ENCODE results near the gene JPH2.

GRCh38 chr20:44182863-44183262 lies 4.1 kb downstream of the JPH2 start:
- TF ChIP-seq CTCF (IDR thresholded peaks at IDR 0.05; ENCODE audit: borderline replicate concordance, extremely low read depth, low read length, poor library complexity, severe bottlenecking) = no peak
- no peak for TF ChIP-seq EZH2 (IDR thresholded peaks at IDR 0.05; ENCODE audit: borderline replicate concordance, low read depth, low read length, severe bottlenecking)
